ENCODE data around the gene CIB1. TPM values are rescaled to one million over a fixed set of nuclear protein-coding genes. Genes with fewer than 3 reads are reported as not detected.

CIB1 gene
- total RNA-seq, 1 experiment from 2014 or later = 45.6 TPM

DNA sequence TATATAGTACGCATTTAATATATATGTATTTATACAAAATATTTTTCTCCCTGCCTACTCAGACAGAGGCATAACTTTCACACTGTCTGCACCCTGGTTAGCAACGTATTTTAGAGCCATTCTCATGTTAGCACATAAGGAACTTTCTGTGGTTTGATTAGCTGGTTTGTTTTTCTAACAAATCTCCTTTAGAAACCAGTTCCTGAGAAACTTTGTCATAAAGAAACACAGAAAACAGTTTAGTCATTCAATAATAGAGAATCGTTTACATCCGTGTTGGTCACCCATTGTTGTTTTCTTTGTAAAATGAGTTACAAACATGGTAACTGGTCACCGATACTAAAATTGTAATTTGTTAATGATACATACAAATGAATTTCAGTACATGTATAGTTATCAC, 25.8 kb upstream of the CIB1 start:
- Mint-ChIP-seq H3K27ac (ENCODE audit: low read depth, unreplicated experiment) (no peak overlapping the region), H3K9me3 (ENCODE audit: unreplicated experiment) (no peaks in the 10 kb centered on the region), H3K36me3 (ENCODE audit: insufficient read depth, unreplicated experiment) (no peaks in the 10 kb centered on the region), H3K4me1 (ENCODE audit: insufficient read depth, unreplicated experiment) (peaks cover 10% of the 10 kb centered on the region), H3K27me3 (ENCODE audit: insufficient read depth, unreplicated experiment) (no peaks in the 10 kb centered on the region), H3K4me3 (ENCODE audit: unreplicated experiment) (no peak overlapping the region)
- TF ChIP-seq, protein P1, sequence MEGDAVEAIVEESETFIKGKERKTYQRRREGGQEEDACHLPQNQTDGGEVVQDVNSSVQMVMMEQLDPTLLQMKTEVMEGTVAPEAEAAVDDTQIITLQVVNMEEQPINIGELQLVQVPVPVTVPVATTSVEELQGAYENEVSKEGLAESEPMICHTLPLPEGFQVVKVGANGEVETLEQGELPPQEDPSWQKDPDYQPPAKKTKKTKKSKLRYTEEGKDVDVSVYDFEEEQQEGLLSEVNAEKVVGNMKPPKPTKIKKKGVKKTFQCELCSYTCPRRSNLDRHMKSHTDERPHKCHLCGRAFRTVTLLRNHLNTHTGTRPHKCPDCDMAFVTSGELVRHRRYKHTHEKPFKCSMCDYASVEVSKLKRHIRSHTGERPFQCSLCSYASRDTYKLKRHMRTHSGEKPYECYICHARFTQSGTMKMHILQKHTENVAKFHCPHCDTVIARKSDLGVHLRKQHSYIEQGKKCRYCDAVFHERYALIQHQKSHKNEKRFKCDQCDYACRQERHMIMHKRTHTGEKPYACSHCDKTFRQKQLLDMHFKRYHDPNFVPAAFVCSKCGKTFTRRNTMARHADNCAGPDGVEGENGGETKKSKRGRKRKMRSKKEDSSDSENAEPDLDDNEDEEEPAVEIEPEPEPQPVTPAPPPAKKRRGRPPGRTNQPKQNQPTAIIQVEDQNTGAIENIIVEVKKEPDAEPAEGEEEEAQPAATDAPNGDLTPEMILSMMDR (IDR thresholded peaks at IDR 0.05; ENCODE audit: unreplicated experiment) = no peak
- ChIA-PET CTCF (no interaction called here), POLR2A (interaction anchor here (0.6 to 1.1 kb wide), 2 partner anchors 10 to 47 kb away, joined by 3 read pairs; partner anchors contain the start of gene TTLL13)
- BruUV-seq (replicated peaks) = no TSS peak
- no peak for DNase-seq (ENCODE audit: unreplicated experiment)
- intact Hi-C loops (cut with micrococcal nuclease) = no loop called here

DNA sequence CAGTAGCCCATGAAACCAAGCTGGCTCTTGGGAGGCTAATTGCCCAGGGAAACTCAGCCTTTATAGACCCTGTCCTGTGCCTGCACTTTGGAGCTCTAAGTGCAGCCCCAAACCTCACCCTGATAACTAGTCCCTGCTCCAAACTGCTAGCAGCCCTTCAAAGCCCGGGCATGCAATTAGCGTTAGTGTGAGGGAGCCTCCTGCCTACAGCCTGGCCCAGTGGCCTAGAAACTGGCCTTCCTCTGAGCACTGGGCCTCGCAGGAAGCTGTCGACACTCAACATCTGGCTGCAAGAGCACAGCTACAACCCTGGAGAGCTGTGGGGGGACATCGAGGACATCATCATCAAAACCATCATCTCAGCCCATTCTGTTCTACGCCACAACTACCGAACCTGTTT, 24.0 kb upstream of the CIB1 start:
- POLR2A ChIA-PET = interaction anchor here (1.0 kb wide), 1 partner anchor 10 kb away, joined by 3 read pairs; no protein-coding TSS in a partner anchor
- Mint-ChIP-seq H3K4me3 (ENCODE audit: unreplicated experiment) (no peak overlapping the region), H3K4me1 (ENCODE audit: insufficient read depth, unreplicated experiment) (peaks cover 9% of the 10 kb centered on the region), H3K36me3 (ENCODE audit: insufficient read depth, unreplicated experiment) (no peaks in the 10 kb centered on the region), H3K9me3 (ENCODE audit: unreplicated experiment) (no peaks in the 10 kb centered on the region), H3K27me3 (ENCODE audit: insufficient read depth, unreplicated experiment) (no peaks in the 10 kb centered on the region), H3K27ac (ENCODE audit: low read depth, unreplicated experiment) (no peak overlapping the region)
- CTCF ChIA-PET = interaction anchor here (0.6 kb wide), 1 partner anchor 1013 kb away, joined by 4 read pairs; no protein-coding TSS in a partner anchor
- intact Hi-C loops (cut with micrococcal nuclease) = no loop called here
- TF ChIP-seq, protein P1 (IDR thresholded peaks at IDR 0.05; ENCODE audit: unreplicated experiment) = no peak
- no TSS peak for BruUV-seq (replicated peaks)
- DNase-seq (ENCODE audit: unreplicated experiment) = no peak

DNA sequence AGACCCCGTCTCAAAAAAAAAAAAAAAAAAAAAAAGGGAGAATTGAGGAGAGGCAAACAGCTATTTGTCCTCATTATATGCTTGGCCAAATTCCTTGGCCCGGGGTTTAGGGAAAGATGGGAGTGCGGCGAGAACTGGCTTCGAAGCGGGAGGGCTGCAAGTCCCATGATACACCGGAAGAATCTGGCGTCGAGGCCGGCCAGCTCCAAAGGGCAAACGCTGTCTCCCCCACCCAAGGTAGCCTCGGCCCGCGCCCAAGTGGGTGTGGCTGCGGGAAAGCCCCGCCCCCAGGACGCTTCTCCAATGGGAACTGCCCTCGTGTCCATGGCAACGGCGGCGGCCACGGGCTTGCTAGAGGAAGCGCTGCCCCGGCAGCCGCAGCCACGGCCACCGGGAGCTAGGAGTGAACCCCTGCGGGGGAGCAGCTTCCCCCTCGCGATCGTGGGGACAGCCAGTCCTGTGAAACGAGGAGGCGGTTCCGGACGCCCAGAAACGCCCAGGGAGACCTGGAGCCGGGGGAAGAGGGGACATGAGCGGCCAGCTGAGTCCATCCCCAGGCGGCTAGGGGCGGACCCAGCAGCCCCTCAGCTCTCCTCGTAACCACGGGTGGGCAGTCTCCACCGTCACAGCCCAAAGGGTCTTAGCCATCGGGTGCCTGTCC, 15.6 kb upstream of the CIB1 start, which contains the start of gene TTLL13:
TSS of gene TTLL13 (plus strand) at position 354 of the 661 bp plus-strand sequence. CDS start 1,075 bp downstream, outside the sequence.
- intact Hi-C loops (cut with micrococcal nuclease) = no loop called here
- Mint-ChIP-seq H3K27ac (ENCODE audit: low read depth, unreplicated experiment) (no peak within 1 kb of the TSS), H3K9me3 (ENCODE audit: unreplicated experiment) (no peaks in the 10 kb centered on the region), H3K27me3 (ENCODE audit: insufficient read depth, unreplicated experiment) (no peaks in the 10 kb centered on the region), H3K36me3 (ENCODE audit: insufficient read depth, unreplicated experiment) (no peaks in the 10 kb centered on the region), H3K4me3 (ENCODE audit: unreplicated experiment) (peak within 1 kb of the TSS; percentile 74), H3K4me1 (ENCODE audit: insufficient read depth, unreplicated experiment) (no peaks in the 10 kb centered on the region)
- no TSS peak for BruUV-seq (replicated peaks)
- TF ChIP-seq, protein P1 (IDR thresholded peaks at IDR 0.05; ENCODE audit: unreplicated experiment) = no peak
- CTCF ChIA-PET = interaction anchor here (0.6 to 2.7 kb wide), 7 partner anchors 10 to 365 kb away, joined by 3 to 15 read pairs (median 3); partner anchors contain the start of gene CIB1
- POLR2A ChIA-PET = interaction anchor here (0.5 to 4.7 kb wide), 7 partner anchors 10 to 231 kb away, joined by 3 to 33 read pairs (median 3); partner anchors contain the start of genes CIB1, GDPGP1 and NGRN
- DNase-seq (ENCODE audit: unreplicated experiment) = peak; percentile 89

DNA sequence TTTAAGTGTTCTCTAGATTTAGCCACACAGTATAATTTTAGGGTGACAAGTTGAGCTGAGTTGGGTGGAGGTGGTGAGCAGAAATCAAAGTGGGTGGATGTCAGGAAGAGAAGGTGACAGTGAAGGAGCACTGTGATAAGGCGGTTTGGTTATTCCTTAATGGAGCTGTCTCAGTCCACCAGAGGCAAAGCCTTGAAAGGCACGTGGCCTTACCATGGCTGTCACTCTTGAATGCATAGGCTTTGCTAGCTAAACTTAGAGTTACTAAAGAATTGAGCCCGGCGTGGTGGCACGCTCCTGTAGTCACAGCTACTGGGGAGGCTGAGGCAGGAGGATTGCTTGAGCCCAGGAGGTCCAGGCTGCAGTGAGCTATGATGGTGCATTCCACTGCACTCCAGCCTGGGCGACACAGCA, 15.1 kb upstream of the CIB1 start:
- Mint-ChIP-seq H3K9me3 (ENCODE audit: unreplicated experiment) (no peaks in the 10 kb centered on the region), H3K4me1 (ENCODE audit: insufficient read depth, unreplicated experiment) (no peaks in the 10 kb centered on the region), H3K36me3 (ENCODE audit: insufficient read depth, unreplicated experiment) (no peaks in the 10 kb centered on the region), H3K4me3 (ENCODE audit: unreplicated experiment) (peak overlapping the region; percentile 74), H3K27me3 (ENCODE audit: insufficient read depth, unreplicated experiment) (no peaks in the 10 kb centered on the region), H3K27ac (ENCODE audit: low read depth, unreplicated experiment) (no peak overlapping the region)
- intact Hi-C loops (cut with micrococcal nuclease) = no loop called here
- ChIA-PET POLR2A (interaction anchor here (0.6 to 4.7 kb wide), 9 partner anchors 11 to 477 kb away, joined by 3 to 33 read pairs (median 3); partner anchors contain the start of genes CIB1, GDPGP1 and NGRN), CTCF (interaction anchor here (0.6 to 2.7 kb wide), 7 partner anchors 12 to 365 kb away, joined by 3 to 15 read pairs (median 4); partner anchors contain the start of gene CIB1)
- no TSS peak for BruUV-seq (replicated peaks)
- DNase-seq (ENCODE audit: unreplicated experiment) = no peak
- TF ChIP-seq, protein P1 (IDR thresholded peaks at IDR 0.05; ENCODE audit: unreplicated experiment) = no peak

Measured in MCF 10A (cell line).